GM10266 (cell line): ENCODE results near the gene NCKAP1.
A peak's percentile ranks its signal among the peaks of the same experiment; 100 is the strongest.

Source experiments
- DNase-seq: peaks from one replicate; pipeline ENCODE4 v3.0.0; 2012; ENCODE audit errors: extremely low spot score
- TF ChIP-seq, protein P1 (sequence below): IDR thresholded peaks from 2 replicates; pipeline ENCODE4 v1.5.1; 2012; ENCODE audit warnings: mild to moderate bottlenecking, low read depth; ENCODE audit not compliant: control insufficient read depth, insufficient read depth; ENCODE audit errors: missing control alignments

NCKAP1 gene

DNA sequence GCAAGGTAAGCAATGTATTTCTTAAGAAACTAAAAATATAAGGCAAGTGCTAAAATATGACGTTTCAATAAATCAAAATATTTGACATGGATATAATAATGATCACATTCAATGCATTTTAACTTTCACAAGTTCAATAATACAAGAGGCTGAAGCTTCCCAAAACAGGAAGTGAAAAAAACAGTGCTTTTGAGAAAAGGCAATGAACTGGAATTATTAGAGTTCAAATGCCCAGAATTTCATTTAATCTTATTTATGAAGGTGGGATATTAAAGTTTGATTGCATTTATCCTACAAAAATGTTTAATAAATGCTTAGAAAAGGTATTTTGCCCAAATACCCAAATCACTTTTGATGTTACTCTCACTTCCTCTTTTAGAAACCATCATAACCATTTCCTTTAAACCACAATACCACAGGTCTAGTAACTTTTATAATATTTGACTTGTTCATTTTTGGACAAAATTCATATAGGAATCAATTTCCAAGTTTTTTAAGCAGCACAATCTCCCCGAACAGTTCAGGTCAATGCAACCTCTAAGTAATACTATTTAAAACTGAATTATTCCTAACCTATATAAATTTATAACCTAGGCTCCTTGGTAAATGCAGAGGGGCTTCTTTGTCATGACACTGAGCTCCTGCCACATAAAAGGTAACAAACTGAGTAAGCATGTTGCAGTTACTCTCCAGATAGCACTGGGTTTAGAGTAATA, 2.1 kb downstream of the NCKAP1 start:
- TF ChIP-seq, protein P1, sequence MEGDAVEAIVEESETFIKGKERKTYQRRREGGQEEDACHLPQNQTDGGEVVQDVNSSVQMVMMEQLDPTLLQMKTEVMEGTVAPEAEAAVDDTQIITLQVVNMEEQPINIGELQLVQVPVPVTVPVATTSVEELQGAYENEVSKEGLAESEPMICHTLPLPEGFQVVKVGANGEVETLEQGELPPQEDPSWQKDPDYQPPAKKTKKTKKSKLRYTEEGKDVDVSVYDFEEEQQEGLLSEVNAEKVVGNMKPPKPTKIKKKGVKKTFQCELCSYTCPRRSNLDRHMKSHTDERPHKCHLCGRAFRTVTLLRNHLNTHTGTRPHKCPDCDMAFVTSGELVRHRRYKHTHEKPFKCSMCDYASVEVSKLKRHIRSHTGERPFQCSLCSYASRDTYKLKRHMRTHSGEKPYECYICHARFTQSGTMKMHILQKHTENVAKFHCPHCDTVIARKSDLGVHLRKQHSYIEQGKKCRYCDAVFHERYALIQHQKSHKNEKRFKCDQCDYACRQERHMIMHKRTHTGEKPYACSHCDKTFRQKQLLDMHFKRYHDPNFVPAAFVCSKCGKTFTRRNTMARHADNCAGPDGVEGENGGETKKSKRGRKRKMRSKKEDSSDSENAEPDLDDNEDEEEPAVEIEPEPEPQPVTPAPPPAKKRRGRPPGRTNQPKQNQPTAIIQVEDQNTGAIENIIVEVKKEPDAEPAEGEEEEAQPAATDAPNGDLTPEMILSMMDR, result no peak
- peak; percentile 42 for DNase-seq

DNA sequence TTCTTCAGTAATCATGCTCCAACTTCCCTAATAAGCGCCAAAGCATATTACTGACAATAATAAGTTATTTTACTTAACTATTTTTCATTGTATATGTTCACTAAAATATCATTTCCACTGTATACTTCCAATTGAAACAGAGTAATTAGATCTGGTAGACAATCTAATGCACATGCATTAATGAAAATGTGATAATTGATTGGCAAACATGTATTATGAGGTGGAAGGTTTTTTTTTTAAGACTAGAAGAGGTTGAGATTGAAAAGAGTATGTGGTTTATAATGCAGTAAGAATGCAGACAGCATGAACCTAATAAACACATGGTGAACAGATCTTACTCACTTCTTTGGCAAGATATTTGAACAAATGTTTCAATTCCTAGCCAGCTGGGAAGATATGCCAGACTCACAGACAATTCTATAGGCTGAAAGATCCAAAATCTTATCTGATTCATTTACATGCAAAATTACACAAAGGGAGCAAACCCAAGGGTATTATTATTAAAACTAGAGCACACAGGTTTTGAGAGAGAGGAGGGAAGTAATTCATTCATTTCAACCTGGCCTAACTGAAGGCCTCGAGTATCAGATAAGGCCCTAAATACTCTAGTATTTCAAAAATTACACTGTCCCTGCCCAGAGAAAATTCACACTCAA, 2.8 kb downstream of the NCKAP1 start:
- TF ChIP-seq, protein P1, result no peak
- no peak for DNase-seq

DNA sequence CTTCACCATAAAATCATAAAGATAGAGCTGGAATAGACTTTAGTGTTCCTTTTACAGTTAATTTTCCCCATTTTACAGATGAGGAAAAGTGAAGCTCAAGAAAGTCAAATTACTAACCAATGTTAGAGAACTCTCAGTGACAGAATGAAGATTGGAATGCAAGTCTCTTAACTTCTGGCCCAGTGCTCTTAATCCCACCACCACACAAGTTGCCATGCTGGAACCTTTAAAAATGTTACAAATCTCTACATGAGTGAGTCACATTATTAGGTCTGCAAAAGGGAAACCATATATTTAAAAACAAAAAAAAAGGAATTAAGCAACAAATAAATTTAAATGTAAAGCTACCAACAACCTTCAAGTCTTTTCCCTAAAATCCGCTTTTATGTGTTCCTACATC, 3.5 kb downstream of the NCKAP1 start:
- no peak for DNase-seq
- TF ChIP-seq, protein P1, result no peak

DNA sequence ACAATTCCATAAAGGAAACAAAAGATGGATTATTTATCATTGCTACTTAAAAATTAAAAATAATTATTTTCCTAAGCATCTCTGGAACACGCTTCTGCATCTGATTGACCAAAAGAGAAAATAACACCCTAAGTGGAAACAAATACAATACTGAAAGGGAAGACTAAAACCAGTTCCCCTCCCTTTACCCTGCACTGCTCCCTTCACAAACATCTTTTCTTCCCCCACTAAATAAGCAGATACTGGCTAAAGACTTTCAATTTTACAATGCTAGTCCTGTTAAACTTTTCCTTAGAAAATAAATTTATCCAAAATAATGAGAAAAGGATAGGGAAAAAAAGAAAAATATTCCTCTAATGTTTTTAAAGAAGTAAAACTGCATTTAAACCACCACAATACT, 4.3 kb downstream of the NCKAP1 start:
- DNase-seq, result no peak
- TF ChIP-seq, protein P1, result no peak

DNA sequence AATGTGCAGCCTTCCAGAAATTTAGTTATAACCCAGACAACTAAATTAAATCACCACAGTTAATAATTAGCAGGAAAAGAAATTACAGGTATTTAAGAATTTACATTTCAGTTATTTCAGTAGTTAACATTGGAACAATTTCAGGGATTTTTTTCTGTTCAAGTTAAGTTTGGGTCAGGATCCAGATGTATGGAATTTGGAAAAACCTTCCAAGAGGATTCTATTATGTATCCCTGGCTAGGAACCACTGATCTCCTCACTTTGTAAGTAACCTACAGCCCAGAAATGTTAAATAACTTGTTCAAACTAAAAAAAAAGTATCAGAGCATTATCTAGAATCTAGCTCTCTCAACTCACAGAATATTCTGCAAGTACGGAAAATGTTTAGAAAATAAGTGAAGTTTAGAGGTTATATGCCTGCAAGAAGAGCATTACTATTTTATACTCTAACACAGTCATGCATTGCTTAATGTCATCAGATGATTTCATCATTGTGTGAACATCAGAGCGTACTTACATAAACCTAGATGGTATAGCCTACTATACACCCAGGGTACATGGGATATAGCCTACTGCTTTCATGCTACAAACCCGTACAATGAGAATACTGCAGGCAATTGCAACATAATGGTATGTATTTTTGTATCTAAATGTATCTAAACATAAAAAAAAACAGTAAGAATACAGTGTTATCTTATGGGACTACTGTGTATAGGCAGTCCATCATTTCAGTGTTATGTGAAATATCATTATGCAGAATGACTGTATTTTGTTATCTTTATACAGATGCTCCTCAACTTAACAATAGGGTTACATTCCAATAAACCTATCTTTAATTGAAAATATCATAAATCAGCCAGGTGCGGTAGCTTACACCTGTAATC, 6.1 kb downstream of the NCKAP1 start:
- no peak for DNase-seq

DNA sequence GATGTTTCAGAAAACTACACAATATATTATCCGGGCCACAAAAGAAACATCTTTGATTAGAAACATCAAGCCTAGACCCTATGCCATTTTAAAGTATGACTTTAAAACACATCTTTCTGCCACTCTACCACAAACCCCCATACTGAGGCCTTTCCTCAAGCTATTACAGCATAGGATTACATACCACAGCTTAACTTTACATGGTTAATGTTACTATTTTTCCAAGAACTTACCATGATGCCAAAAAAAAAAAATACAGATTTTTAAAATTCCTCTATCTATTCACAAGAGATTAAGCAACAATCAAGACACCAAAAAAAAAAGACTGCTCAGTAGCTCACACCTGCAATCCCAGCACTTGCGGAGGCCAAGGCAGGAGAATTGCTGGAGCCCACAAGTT, 9.0 kb downstream of the NCKAP1 start:
- no peak for DNase-seq
- TF ChIP-seq, protein P1, result no peak

More for the DNA sequence above, 6.1 kb downstream of the NCKAP1 start:
- TF ChIP-seq, protein P1, result no peak

DNA sequence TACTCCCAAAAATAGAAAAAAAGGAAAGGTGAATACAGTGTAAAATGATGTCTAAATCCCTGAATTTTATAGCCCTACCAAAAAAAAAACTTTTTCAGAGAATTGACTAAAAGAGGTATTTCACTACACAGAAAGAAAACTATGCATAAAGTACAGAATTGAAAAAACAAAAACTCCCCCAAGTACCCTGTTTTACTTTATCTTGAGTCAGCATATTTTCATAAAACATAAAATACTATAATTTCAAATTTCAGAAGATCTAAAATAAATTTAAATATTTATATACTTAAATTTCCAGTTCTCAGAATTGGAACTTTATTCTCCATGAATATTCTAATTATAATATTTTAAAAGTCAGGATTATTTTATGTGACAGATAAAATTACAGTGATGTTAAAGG, 10.1 kb downstream of the NCKAP1 start:
- TF ChIP-seq, protein P1, result no peak
- DNase-seq, result no peak
